Astrocyte (in vitro differentiated cells and primary cell): ENCODE results near the gene SPRING1. TPM values are rescaled to one million over a fixed set of nuclear protein-coding genes. Genes with fewer than 3 reads are reported as not detected.

ENCODE experiments used
- DNase-seq: peaks from one replicate; pipeline ENCODE4 v3.0.0-alpha.2; 2010; ENCODE audit warnings: low read depth
- FAIRE-seq: peaks from 2 replicates; lab custom pipeline; 2011; peaks lifted over from hg19 to GRCh38; lab: Jason Lieb, UNC
- H2AFZ ChIP-seq: 2 replicates; pipeline ENCODE4 v1.6.0; 2012; ENCODE audit warnings: low read depth, low read length, inconsistent platforms
- H3K27ac ChIP-seq: 2 replicates; pipeline ENCODE4 v1.5.1; 2011; ENCODE audit warnings: low read depth, low read length, inconsistent platforms
- H3K27me3 ChIP-seq: 2 replicates; pipeline ENCODE4 v1.6.0; 2011; ENCODE audit warnings: low read length, inconsistent platforms; ENCODE audit not compliant: insufficient read depth
- H3K36me3 ChIP-seq: 2 replicates; pipeline ENCODE4 v1.5.1; 2011; ENCODE audit warnings: low read length, inconsistent platforms; ENCODE audit not compliant: insufficient read depth
- H3K4me1 ChIP-seq: 2 replicates; pipeline ENCODE4 v1.5.1; 2011; ENCODE audit warnings: low read length, inconsistent platforms; ENCODE audit not compliant: insufficient read depth
- H3K4me2 ChIP-seq: 2 replicates; pipeline ENCODE4 v1.6.0; 2012; ENCODE audit warnings: low read length, inconsistent platforms
- H3K4me3 ChIP-seq: 2 replicates; pipeline ENCODE4 v1.5.1; 2011; ENCODE audit warnings: low read depth, mild to moderate bottlenecking, low read length, inconsistent platforms; ENCODE audit not compliant: insufficient read depth
- H3K79me2 ChIP-seq: 2 replicates; pipeline ENCODE4 v1.6.0; 2012; ENCODE audit warnings: mild to moderate bottlenecking, low read length, inconsistent platforms; ENCODE audit not compliant: insufficient read depth
- H3K9ac ChIP-seq: 2 replicates; pipeline ENCODE4 v1.6.0; 2012; ENCODE audit warnings: mild to moderate bottlenecking, low read length, inconsistent platforms
- H3K9me3 ChIP-seq: 2 replicates; pipeline ENCODE4 v1.5.1; 2012; ENCODE audit warnings: low read depth, mild to moderate bottlenecking, low read length, inconsistent platforms; ENCODE audit not compliant: insufficient read depth
- H4K20me1 ChIP-seq: 2 replicates; pipeline ENCODE4 v1.6.0; 2012; ENCODE audit warnings: low read length, inconsistent platforms; ENCODE audit not compliant: insufficient read depth
- H3K27ac Mint-ChIP-seq: one replicate; pipeline ENCODE4 v1.8.0; 2021; ENCODE audit warnings: mild to moderate bottlenecking, mixed read lengths; ENCODE audit not compliant: unreplicated experiment
- H3K27me3 Mint-ChIP-seq: one replicate; pipeline ENCODE4 v1.8.0; 2021; ENCODE audit warnings: low read depth, mixed read lengths; ENCODE audit not compliant: unreplicated experiment
- H3K36me3 Mint-ChIP-seq: one replicate; pipeline ENCODE4 v1.8.0; 2021; ENCODE audit warnings: low read depth, mixed read lengths; ENCODE audit not compliant: unreplicated experiment
- H3K4me1 Mint-ChIP-seq: one replicate; pipeline ENCODE4 v1.8.0; 2021; ENCODE audit warnings: low read depth, mixed read lengths; ENCODE audit not compliant: unreplicated experiment
- H3K4me3 Mint-ChIP-seq: one replicate; pipeline ENCODE4 v1.8.0; 2021; ENCODE audit warnings: mild to moderate bottlenecking, moderate library complexity, mixed read lengths; ENCODE audit not compliant: unreplicated experiment
- H3K9me3 Mint-ChIP-seq: one replicate; pipeline ENCODE4 v1.8.0; 2021; ENCODE audit warnings: mild to moderate bottlenecking, mixed read lengths; ENCODE audit not compliant: unreplicated experiment
- EZH2 ChIP-seq: IDR thresholded peaks from 2 replicates; pipeline ENCODE4 v1.6.1; 2012; ENCODE audit warnings: mild to moderate bottlenecking, low read length, inconsistent platforms; ENCODE audit not compliant: insufficient read depth
- total RNA-seq: library from RNA; stranded (reverse); gene quantifications from 2 replicates; pipeline ENCODE4 v1.2.1, GENCODE V29; 2021
- TF ChIP-seq, protein P1 (sequence below): IDR thresholded peaks from 2 replicates; pipeline ENCODE4 v1.5.1; 2011; ENCODE audit warnings: low read depth, mild to moderate bottlenecking, inconsistent platforms, low read length, moderate library complexity; ENCODE audit not compliant: insufficient read depth

Gene SPRING1
- total RNA-seq, 1 donor from 2014 or later = 54.2 TPM

DNA sequence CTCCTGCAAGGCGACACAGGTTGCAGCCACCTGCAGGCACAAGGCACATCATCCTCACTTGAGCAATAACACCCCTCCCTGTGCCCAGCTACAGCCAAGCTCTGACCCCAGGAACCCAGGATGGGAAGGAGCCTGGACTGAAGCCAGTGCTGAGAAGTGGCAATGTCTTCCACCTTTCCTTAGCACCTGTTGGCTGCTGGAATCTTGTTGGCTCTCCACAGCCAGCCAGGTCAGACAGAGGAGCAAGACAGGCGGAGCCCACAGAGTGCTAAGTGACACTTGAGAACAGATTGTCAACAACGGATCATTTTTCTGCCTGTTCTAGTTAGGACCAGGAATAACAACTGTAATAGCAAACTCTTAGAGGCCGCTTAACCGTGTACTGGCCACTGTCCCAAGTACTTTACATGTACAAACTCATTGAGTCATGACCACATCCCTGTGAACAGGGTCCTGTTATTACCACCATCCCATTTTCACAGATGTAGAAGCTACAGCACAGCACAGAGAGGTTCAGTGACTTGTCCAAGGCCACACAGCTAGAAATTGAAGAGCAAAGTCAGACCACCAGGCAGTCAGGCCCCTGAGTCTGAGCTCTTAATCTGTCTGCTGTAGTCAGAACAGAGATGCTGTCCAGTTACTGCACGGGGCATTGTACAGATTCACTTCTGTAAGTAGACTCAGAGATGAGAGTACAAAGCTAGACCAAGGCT, 45.8 kb upstream of the SPRING1 start:
- no peak for TF ChIP-seq EZH2
- Mint-ChIP-seq H3K27ac (no peak overlapping the region), H3K4me3 (no peak overlapping the region), H3K36me3 (peaks cover 4% of the 10 kb centered on the region), H3K4me1 (no peaks in the 10 kb centered on the region), H3K9me3 (no peaks in the 10 kb centered on the region), H3K27me3 (no peaks in the 10 kb centered on the region)
- Histone ChIP-seq H3K4me1 (no peaks in the 10 kb centered on the region), H3K9me3 (no peaks in the 10 kb centered on the region), H3K36me3 (no peaks in the 10 kb centered on the region), H4K20me1 (no peaks in the 10 kb centered on the region), H3K27ac (no peak overlapping the region), H3K9ac (no peak overlapping the region), H3K4me3 (no peak overlapping the region), H3K27me3 (no peaks in the 10 kb centered on the region), H2AFZ (no peak overlapping the region), H3K79me2 (no peaks in the 10 kb centered on the region), H3K4me2 (no peak overlapping the region)
- DNase-seq = no peak
- no peak for FAIRE-seq

DNA sequence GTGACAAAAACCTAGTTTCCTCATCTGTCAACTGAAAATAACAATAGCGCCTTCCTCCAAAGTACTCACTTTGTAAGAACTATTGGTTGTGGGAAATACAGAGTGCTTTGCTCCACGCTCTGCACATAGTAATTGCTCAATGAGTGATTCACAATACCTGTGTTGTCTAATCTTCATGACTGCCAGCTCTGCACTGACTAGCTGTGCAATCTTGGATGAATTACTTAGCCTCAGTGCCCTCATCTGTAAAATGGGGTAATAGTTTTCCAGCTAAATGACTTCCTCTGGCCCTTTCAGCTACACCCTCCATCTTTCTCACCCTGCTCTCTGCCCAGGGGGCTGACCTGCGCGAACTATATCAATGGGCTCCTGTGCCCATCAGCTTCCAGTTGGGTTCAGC, 43.1 kb upstream of the SPRING1 start:
- Histone ChIP-seq H3K4me3 (no peak overlapping the region), H3K9me3 (no peaks in the 10 kb centered on the region), H3K9ac (no peak overlapping the region), H3K79me2 (no peaks in the 10 kb centered on the region), H3K4me2 (no peak overlapping the region), H3K27me3 (no peaks in the 10 kb centered on the region), H3K36me3 (no peaks in the 10 kb centered on the region), H4K20me1 (no peaks in the 10 kb centered on the region), H2AFZ (no peak overlapping the region), H3K4me1 (no peaks in the 10 kb centered on the region), H3K27ac (no peak overlapping the region)
- Mint-ChIP-seq H3K4me1 (no peaks in the 10 kb centered on the region), H3K27ac (no peak overlapping the region), H3K4me3 (no peak overlapping the region), H3K36me3 (peaks cover 4% of the 10 kb centered on the region), H3K9me3 (no peaks in the 10 kb centered on the region), H3K27me3 (no peaks in the 10 kb centered on the region)
- DNase-seq (no peak), FAIRE-seq (no peak)
- no peak for TF ChIP-seq EZH2
- TF ChIP-seq, protein P1, sequence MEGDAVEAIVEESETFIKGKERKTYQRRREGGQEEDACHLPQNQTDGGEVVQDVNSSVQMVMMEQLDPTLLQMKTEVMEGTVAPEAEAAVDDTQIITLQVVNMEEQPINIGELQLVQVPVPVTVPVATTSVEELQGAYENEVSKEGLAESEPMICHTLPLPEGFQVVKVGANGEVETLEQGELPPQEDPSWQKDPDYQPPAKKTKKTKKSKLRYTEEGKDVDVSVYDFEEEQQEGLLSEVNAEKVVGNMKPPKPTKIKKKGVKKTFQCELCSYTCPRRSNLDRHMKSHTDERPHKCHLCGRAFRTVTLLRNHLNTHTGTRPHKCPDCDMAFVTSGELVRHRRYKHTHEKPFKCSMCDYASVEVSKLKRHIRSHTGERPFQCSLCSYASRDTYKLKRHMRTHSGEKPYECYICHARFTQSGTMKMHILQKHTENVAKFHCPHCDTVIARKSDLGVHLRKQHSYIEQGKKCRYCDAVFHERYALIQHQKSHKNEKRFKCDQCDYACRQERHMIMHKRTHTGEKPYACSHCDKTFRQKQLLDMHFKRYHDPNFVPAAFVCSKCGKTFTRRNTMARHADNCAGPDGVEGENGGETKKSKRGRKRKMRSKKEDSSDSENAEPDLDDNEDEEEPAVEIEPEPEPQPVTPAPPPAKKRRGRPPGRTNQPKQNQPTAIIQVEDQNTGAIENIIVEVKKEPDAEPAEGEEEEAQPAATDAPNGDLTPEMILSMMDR = no peak

DNA sequence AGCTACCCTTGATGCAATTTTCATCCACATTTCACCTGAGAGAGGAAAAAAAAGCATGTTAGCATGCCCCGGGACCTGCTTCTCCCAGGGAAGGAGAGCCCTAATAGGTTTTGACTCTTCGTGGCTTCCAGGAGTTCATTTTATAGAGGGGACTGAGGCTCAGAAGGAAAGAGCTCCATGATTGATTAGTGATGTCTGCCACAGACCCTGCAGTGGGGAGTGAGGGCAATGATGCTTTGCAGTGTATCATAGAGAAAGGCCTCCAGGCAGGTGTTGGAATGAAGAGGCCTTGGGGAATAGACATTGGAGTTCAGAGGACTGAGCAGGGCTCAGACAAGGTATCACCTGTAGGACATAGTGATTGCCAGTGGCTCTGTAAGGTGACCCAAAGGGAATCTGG, 41.7 kb upstream of the SPRING1 start:
- Histone ChIP-seq H3K27me3 (no peaks in the 10 kb centered on the region), H3K79me2 (no peaks in the 10 kb centered on the region), H3K4me1 (no peaks in the 10 kb centered on the region), H3K9me3 (no peaks in the 10 kb centered on the region), H3K36me3 (no peaks in the 10 kb centered on the region), H3K27ac (no peak overlapping the region), H2AFZ (no peak overlapping the region), H3K4me3 (no peak overlapping the region), H3K9ac (no peak overlapping the region), H3K4me2 (no peak overlapping the region), H4K20me1 (no peaks in the 10 kb centered on the region)
- Mint-ChIP-seq H3K27ac (no peak overlapping the region), H3K4me1 (no peaks in the 10 kb centered on the region), H3K36me3 (peaks cover 4% of the 10 kb centered on the region), H3K9me3 (no peaks in the 10 kb centered on the region), H3K27me3 (no peaks in the 10 kb centered on the region), H3K4me3 (no peak overlapping the region)
- DNase-seq = no peak
- TF ChIP-seq EZH2 = no peak
- TF ChIP-seq, protein P1 = no peak
- no peak for FAIRE-seq
